Measurements from ENCODE around the gene LSS.

The LSS gene

GRCh38 chr21:46211786-46212720 is 16.5 kb downstream of the LSS start:
- Histone ChIP-seq H4K20me1 (ENCODE audit: insufficient read depth, low read length, poor library complexity, severe bottlenecking) (peaks cover 2% of the 10 kb centered on the region), H3K9me2 (replicated peaks; ENCODE audit: low read depth, low read length) (no peaks in the 10 kb centered on the region), H3K4me2 (ENCODE audit: low read depth, low read length, poor library complexity, severe bottlenecking) (no peak overlapping the region), H2AFZ (ENCODE audit: low read length) (no peak overlapping the region), H3K9ac (ENCODE audit: low read depth, low read length, poor library complexity, severe bottlenecking) (no peak overlapping the region), H3K36me3 (ENCODE audit: insufficient read depth, low read length) (peaks cover 59% of the 10 kb centered on the region; the same call in 1 of the 2 replicates), H3F3A (ENCODE audit: low read depth) (no peaks in the 10 kb centered on the region), H3K9me3 (ENCODE audit: insufficient read depth, low read depth, low read length) (no peaks in the 10 kb centered on the region), H3K27me3 (ENCODE audit: insufficient read depth, low read length, poor library complexity, severe bottlenecking) (no peaks in the 10 kb centered on the region), H3K4me3 (ENCODE audit: low read length, poor library complexity, severe bottlenecking) (no peak overlapping the region), H3K4me1 (ENCODE audit: insufficient read depth, low read length, poor library complexity, severe bottlenecking) (no peaks in the 10 kb centered on the region), H3K79me2 (ENCODE audit: insufficient read depth, low read length) (peaks cover 9% of the 10 kb centered on the region; the same call in 1 of the 2 replicates)
- TF ChIP-seq CTCF (conservative IDR thresholded peaks at IDR 0.05; ENCODE audit: low read length), result no peak

- no peak overlapping the region for H3K4me2 ChIP-seq (ENCODE audit: low read depth, low read length, poor library complexity, severe bottlenecking)
- H3K9me3 ChIP-seq (ENCODE audit: insufficient read depth, low read depth, low read length), result no peaks in the 10 kb centered on the region
- no peak for TF ChIP-seq CTCF (conservative IDR thresholded peaks at IDR 0.05; ENCODE audit: low read length)
- TF ChIP-seq EZH2phosphoT487 (IDR thresholded peaks at IDR 0.05; ENCODE audit: borderline replicate concordance), result no peak
- no peaks in the 10 kb centered on the region for H3K4me1 ChIP-seq (ENCODE audit: insufficient read depth, low read length, poor library complexity, severe bottlenecking)
- no peak overlapping the region for H3K4me3 ChIP-seq (ENCODE audit: low read length, poor library complexity, severe bottlenecking)
- peaks cover 6% of the 10 kb centered on the region; the same call in 1 of the 2 replicates for H3K79me2 ChIP-seq (ENCODE audit: insufficient read depth, low read length)
- H3K27me3 ChIP-seq (ENCODE audit: insufficient read depth, low read length, poor library complexity, severe bottlenecking), result no peaks in the 10 kb centered on the region
- no peak overlapping the region for H3K9ac ChIP-seq (ENCODE audit: low read depth, low read length, poor library complexity, severe bottlenecking)
- no peaks in the 10 kb centered on the region for H3F3A ChIP-seq (ENCODE audit: low read depth)
- peaks cover 64% of the 10 kb centered on the region; the same call in 1 of the 2 replicates for H3K36me3 ChIP-seq (ENCODE audit: insufficient read depth, low read length)
- no peaks in the 10 kb centered on the region for H3K9me2 ChIP-seq (replicated peaks; ENCODE audit: low read depth, low read length)
- H2AFZ ChIP-seq (ENCODE audit: low read length), result no peak overlapping the region
- peaks cover 2% of the 10 kb centered on the region for H4K20me1 ChIP-seq (ENCODE audit: insufficient read depth, low read length, poor library complexity, severe bottlenecking)
These were observed 17.2 kb downstream of the LSS start for GRCh38 chr21:46211376-46211775.

- no peak overlapping the region for H2AFZ ChIP-seq (ENCODE audit: low read length)
- no peaks in the 10 kb centered on the region for H3K9me3 ChIP-seq (ENCODE audit: insufficient read depth, low read depth, low read length)
- peaks cover 2% of the 10 kb centered on the region for H4K20me1 ChIP-seq (ENCODE audit: insufficient read depth, low read length, poor library complexity, severe bottlenecking)
- H3K36me3 ChIP-seq (ENCODE audit: insufficient read depth, low read length), result peaks cover 64% of the 10 kb centered on the region; the same call in 1 of the 2 replicates
- H3K27me3 ChIP-seq (ENCODE audit: insufficient read depth, low read length, poor library complexity, severe bottlenecking), result no peaks in the 10 kb centered on the region
- H3K4me1 ChIP-seq (ENCODE audit: insufficient read depth, low read length, poor library complexity, severe bottlenecking), result no peaks in the 10 kb centered on the region
- H3F3A ChIP-seq (ENCODE audit: low read depth), result no peaks in the 10 kb centered on the region
- TF ChIP-seq CTCF (conservative IDR thresholded peaks at IDR 0.05; ENCODE audit: low read length), result peak; percentile 26; the same call in 1 of the 2 replicates
- no peak for TF ChIP-seq EZH2phosphoT487 (IDR thresholded peaks at IDR 0.05; ENCODE audit: borderline replicate concordance)
- no peaks in the 10 kb centered on the region for H3K79me2 ChIP-seq (ENCODE audit: insufficient read depth, low read length)
- H3K4me3 ChIP-seq (ENCODE audit: low read length, poor library complexity, severe bottlenecking), result no peak overlapping the region
- H3K9me2 ChIP-seq (replicated peaks; ENCODE audit: low read depth, low read length), result no peaks in the 10 kb centered on the region
- H3K4me2 ChIP-seq (ENCODE audit: low read depth, low read length, poor library complexity, severe bottlenecking), result no peak overlapping the region
- H3K9ac ChIP-seq (ENCODE audit: low read depth, low read length, poor library complexity, severe bottlenecking), result no peak overlapping the region
These were observed 18.0 kb downstream of the LSS start for GRCh38 chr21:46210378-46211136.
